Caco-2 (cell line): ENCODE measurements around the gene GUCD1. TPM values are rescaled to one million over a fixed set of nuclear protein-coding genes. Genes with fewer than 3 reads are reported as not detected.

Source experiments
- BruUV-seq: library from RNA; stranded (reverse); fragments of 400-500 nt; replicated peaks from 2 replicates; lab custom pipeline; 2021; lab: Mats Ljungman, UMichigan
- CTCF ChIA-PET: fragments of 300-600 bp; sonication (Branson Sonifier 250); formaldehyde crosslinking; loops from one replicate; lab custom pipeline; 2022; ENCODE audit warnings: antibody characterized with exemption; lab: Charles Lee
- POLR2A ChIA-PET: fragments of 300-600 bp; sonication (Branson Sonifier 250); formaldehyde crosslinking; loops from one replicate; lab custom pipeline; 2022; ENCODE audit warnings: antibody characterized with exemption; lab: Charles Lee
- DNase-seq, 2 experiments: peaks; one replicate each; pipeline versions ENCODE4 v3.0.0 to v3.0.0-alpha.2; 2020 to 2022
- H3K27me3 ChIP-seq: replicated peaks from 2 replicates; pipeline ENCODE4 v1.6.0; 2011; ENCODE audit warnings: low read length; ENCODE audit not compliant: control insufficient read depth, insufficient read depth
- H3K36me3 ChIP-seq: 2 replicates; pipeline ENCODE4 v1.5.1; 2011; ENCODE audit warnings: low read length; ENCODE audit not compliant: control insufficient read depth, insufficient read depth
- H3K4me1 ChIP-seq: fragments of 250-450 bp; sonication (Bioruptor Pico); 2 replicates; pipeline ENCODE4 v1.5.1; 2020; ENCODE audit warnings: mild to moderate bottlenecking
- H3K4me3 ChIP-seq: 2 replicates; pipeline ENCODE4 v1.5.1; 2011; ENCODE audit warnings: low read depth, mild to moderate bottlenecking, control low read depth, low read length
- H3K9me3 ChIP-seq: fragments of 250-450 bp; sonication (Bioruptor Pico); 2 replicates; pipeline ENCODE4 v1.5.1; 2020; ENCODE audit warnings: mild to moderate bottlenecking, moderate library complexity
- H3K27ac Mint-ChIP-seq: one replicate; pipeline ENCODE4 v1.8.0; 2022; ENCODE audit warnings: mixed read lengths; ENCODE audit not compliant: unreplicated experiment
- H3K27me3 Mint-ChIP-seq: one replicate; pipeline ENCODE4 v1.8.0; 2022; ENCODE audit warnings: mixed read lengths; ENCODE audit not compliant: insufficient read depth, unreplicated experiment
- H3K36me3 Mint-ChIP-seq: one replicate; pipeline ENCODE4 v1.8.0; 2022; ENCODE audit warnings: mild to moderate bottlenecking, mixed read lengths; ENCODE audit not compliant: insufficient read depth, unreplicated experiment
- H3K4me1 Mint-ChIP-seq: one replicate; pipeline ENCODE4 v1.8.0; 2022; ENCODE audit warnings: low read depth, mixed read lengths; ENCODE audit not compliant: unreplicated experiment
- H3K4me3 Mint-ChIP-seq: one replicate; pipeline ENCODE4 v1.8.0; 2022; ENCODE audit warnings: mild to moderate bottlenecking, moderate library complexity, mixed read lengths; ENCODE audit not compliant: unreplicated experiment
- H3K9me3 Mint-ChIP-seq: one replicate; pipeline ENCODE4 v1.8.0; 2022; ENCODE audit warnings: mixed read lengths; ENCODE audit not compliant: unreplicated experiment
- CTCF ChIP-seq, 2 experiments: fragments of 200-600 bp in 1 of 2; IDR thresholded peaks; 1 replicate in 1 of 2; 2 replicates in 1 of 2; pipeline versions ENCODE4 v1.5.1 to v1.8.0; 2011 to 2022; ENCODE audit warnings: antibody characterized with exemption in 1 of 2, control low read depth in 1 of 2, inconsistent platforms in 1 of 2, low read depth in 1 of 2, low read length in 1 of 2, mild to moderate bottlenecking in 1 of 2, moderate library complexity in 1 of 2; ENCODE audit not compliant: insufficient read depth in 1 of 2, severe bottlenecking in 1 of 2, unreplicated experiment in 1 of 2
- intact Hi-C: fragments of 100-400 bp; cut with micrococcal nuclease; formaldehyde crosslinking; loops from one replicate; pipeline ENCODE4 v1.10.0; 2022; ENCODE audit not compliant: unreplicated experiment
- total RNA-seq: library from RNA; stranded (reverse); gene quantifications from 2 replicates; pipeline ENCODE4 v1.2.3, GENCODE V29; 2022

GUCD1 gene
- total RNA-seq, 1 experiment from 2014 or later: 127 TPM

DNA sequence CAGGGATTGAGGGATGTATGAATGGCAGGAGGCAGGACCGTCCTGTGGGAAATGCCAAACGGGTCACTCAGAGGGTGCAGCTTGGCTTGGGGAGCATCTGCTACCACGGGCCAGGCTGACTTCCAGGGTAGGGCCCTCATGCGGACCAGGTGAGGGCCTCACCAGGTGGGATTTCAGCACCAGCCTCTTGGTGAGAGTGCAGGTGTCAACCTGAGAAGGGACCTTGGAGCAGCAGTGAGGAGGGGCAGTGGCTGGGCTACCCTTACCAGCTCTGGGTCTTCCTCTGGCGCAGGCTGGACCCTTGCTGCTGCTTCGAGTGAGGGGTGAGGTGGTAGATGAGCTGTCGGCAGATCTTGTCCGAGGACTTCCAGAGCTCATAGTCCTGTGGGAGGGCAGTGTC, 33.0 kb upstream of the GUCD1 start:
- Mint-ChIP-seq H3K27me3 (no peaks in the 10 kb centered on the region), H3K4me3 (no peak overlapping the region), H3K9me3 (no peaks in the 10 kb centered on the region), H3K27ac (no peak overlapping the region), H3K4me1 (peaks cover 7% of the 10 kb centered on the region), H3K36me3 (peaks cover 14% of the 10 kb centered on the region)
- ChIA-PET POLR2A (no interaction called here), CTCF (interaction anchor here (0.6 kb wide), 1 partner anchor 48 kb away, joined by 4 read pairs; no protein-coding TSS in a partner anchor)
- Histone ChIP-seq H3K4me3 (no peak overlapping the region), H3K27me3 (no peaks in the 10 kb centered on the region), H3K9me3 (no peaks in the 10 kb centered on the region), H3K36me3 (no peaks in the 10 kb centered on the region; the same call in 1 of the 2 replicates), H3K4me1 (no peaks in the 10 kb centered on the region)
- TF ChIP-seq CTCF (IDR thresholded peaks at IDR 0.05; ENCODE audit: insufficient read depth in 1 of 2, low read depth in 1 of 2, low read length in 1 of 2, severe bottlenecking in 1 of 2, unreplicated experiment in 1 of 2): no peak
- no peak for DNase-seq
- no TSS peak for BruUV-seq
- intact Hi-C loops: no loop called here

DNA sequence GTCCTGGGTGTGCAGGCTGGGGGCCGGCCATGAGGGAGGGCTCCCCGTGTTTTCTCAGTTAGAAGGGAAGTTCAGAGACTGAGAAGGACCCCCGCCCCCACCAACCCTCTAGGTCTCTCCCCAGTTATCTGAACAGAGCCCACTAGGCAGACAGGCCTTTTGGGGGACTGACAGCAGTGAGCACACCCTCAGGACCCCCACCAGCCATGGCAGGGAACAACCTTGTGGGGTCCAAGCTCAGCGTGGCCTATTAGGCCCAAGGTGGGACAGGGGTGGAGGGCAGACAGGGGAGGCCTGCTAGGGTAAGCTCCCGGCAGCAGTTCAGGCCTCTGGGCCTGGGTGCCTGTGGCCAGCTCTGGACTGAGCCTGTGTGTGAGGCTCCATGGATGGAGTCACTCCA, 32.3 kb upstream of the GUCD1 start:
- no peaks in the 10 kb centered on the region for H3K9me3 ChIP-seq
- Mint-ChIP-seq H3K36me3 (peaks cover 15% of the 10 kb centered on the region), H3K27me3 (no peaks in the 10 kb centered on the region), H3K9me3 (no peaks in the 10 kb centered on the region), H3K4me3 (no peak overlapping the region), H3K27ac (no peak overlapping the region), H3K4me1 (peaks cover 7% of the 10 kb centered on the region)
- no peaks in the 10 kb centered on the region for H3K4me1 ChIP-seq
- H3K4me3 ChIP-seq: no peak overlapping the region
- intact Hi-C loops: no loop called here
- no peak for TF ChIP-seq CTCF (IDR thresholded peaks at IDR 0.05; ENCODE audit: insufficient read depth in 1 of 2, low read depth in 1 of 2, low read length in 1 of 2, severe bottlenecking in 1 of 2, unreplicated experiment in 1 of 2)
- CTCF ChIA-PET: interaction anchor here (0.6 kb wide), 1 partner anchor 49 kb away, joined by 4 read pairs; no protein-coding TSS in a partner anchor
- H3K27me3 ChIP-seq: no peaks in the 10 kb centered on the region
- H3K36me3 ChIP-seq: no peaks in the 10 kb centered on the region; the same call in 1 of the 2 replicates
- BruUV-seq: no TSS peak
- POLR2A ChIA-PET: no interaction called here
- no peak for DNase-seq

DNA sequence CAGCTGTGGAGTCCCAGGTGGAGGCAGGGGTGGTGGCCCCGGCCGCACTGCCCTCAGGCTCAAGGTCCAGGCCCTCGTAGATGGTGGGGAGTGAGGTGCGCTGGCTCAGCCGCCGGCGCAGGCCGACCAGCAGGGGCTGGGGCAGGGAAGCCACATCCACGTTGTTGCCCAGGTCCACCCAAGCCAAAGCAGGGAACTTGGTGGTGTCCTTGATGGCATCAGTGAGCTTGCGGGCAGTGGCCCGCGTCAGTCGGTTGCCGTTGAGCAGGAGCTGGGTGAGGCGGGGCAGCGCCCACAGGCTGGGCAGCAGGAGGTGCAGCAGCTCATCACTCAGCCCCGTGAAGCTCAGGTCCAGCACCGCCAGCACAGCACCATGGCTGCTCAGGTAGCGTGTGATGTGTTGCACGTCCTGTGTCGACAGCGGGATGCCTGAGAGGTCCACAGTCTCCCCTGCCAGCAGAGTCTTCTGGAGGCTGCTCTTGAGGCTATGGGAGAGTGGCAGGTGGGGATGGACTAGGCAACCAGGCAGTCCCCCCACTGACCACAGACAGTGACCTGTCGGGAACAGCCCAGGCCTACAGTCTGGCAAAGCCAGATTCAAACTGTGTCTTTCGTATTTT, 31.1 kb upstream of the GUCD1 start:
- Histone ChIP-seq H3K9me3 (no peaks in the 10 kb centered on the region), H3K27me3 (no peaks in the 10 kb centered on the region), H3K4me3 (no peak overlapping the region), H3K4me1 (no peaks in the 10 kb centered on the region), H3K36me3 (no peaks in the 10 kb centered on the region; the same call in 1 of the 2 replicates)
- Mint-ChIP-seq H3K4me1 (peaks cover 7% of the 10 kb centered on the region), H3K4me3 (no peak overlapping the region), H3K9me3 (no peaks in the 10 kb centered on the region), H3K27ac (no peak overlapping the region), H3K27me3 (no peaks in the 10 kb centered on the region), H3K36me3 (peaks cover 15% of the 10 kb centered on the region)
- intact Hi-C loops: no loop called here
- no TSS peak for BruUV-seq
- TF ChIP-seq CTCF (IDR thresholded peaks at IDR 0.05; ENCODE audit: insufficient read depth in 1 of 2, low read depth in 1 of 2, low read length in 1 of 2, severe bottlenecking in 1 of 2, unreplicated experiment in 1 of 2): no peak
- ChIA-PET CTCF (no interaction called here), POLR2A (no interaction called here)
- DNase-seq: no peak
